GM12864 (cell line): ENCODE results near the gene RELCH.

ENCODE experiments used
- DNase-seq: peaks from one replicate; pipeline ENCODE4 v3.0.0-alpha.2; 2011; ENCODE audit warnings: low read depth
- H3K4me3 ChIP-seq: 2 replicates; pipeline ENCODE4 v1.5.1; 2011; ENCODE audit warnings: mild to moderate bottlenecking, low read depth, low read length, control low read depth
- CTCF ChIP-seq: IDR thresholded peaks from 2 replicates; pipeline ENCODE4 v1.5.1; 2011; ENCODE audit warnings: low read depth, mild to moderate bottlenecking, moderate library complexity, low read length, control low read depth, inconsistent platforms; ENCODE audit errors: missing control alignments

Gene RELCH

GRCh38 chr18:62264984-62265383 lies 77.9 kb downstream of the RELCH start:
- no peak for DNase-seq
- no peak overlapping the region for H3K4me3 ChIP-seq
- no peak for TF ChIP-seq CTCF

GRCh38 chr18:62277045-62277444 lies 90.0 kb downstream of the RELCH start:
- no peak for TF ChIP-seq CTCF
- DNase-seq = no peak
- no peak overlapping the region for H3K4me3 ChIP-seq

- no peak for DNase-seq
- H3K4me3 ChIP-seq = no peak overlapping the region
- no peak for TF ChIP-seq CTCF
Observed at GRCh38 chr18:62279561-62279960, 92.5 kb downstream of the RELCH start.

- TF ChIP-seq CTCF = no peak
- H3K4me3 ChIP-seq = no peak overlapping the region
- DNase-seq = no peak
Observed at GRCh38 chr18:62280058-62280457, 93.0 kb downstream of the RELCH start.

- H3K4me3 ChIP-seq = no peak overlapping the region
- TF ChIP-seq CTCF = no peak
- no peak for DNase-seq
Observed at GRCh38 chr18:62280786-62281185, 93.7 kb downstream of the RELCH start.

GRCh38 chr18:62281684-62282083 lies 94.6 kb downstream of the RELCH start:
- no peak for DNase-seq
- no peak overlapping the region for H3K4me3 ChIP-seq
- no peak for TF ChIP-seq CTCF

- no peak for TF ChIP-seq CTCF
- H3K4me3 ChIP-seq = no peak overlapping the region
- no peak for DNase-seq
Observed at GRCh38 chr18:62282188-62282629, 95.2 kb downstream of the RELCH start.
